ENCODE results near the gene MUC5B. TPM values are rescaled to one million over a fixed set of nuclear protein-coding genes. Genes with fewer than 3 reads are reported as not detected.

Gene MUC5B
- total RNA-seq, 1 experiment from 2014 or later: not detected

GRCh38 chr11:1197886-1198560 is 24.8 kb upstream of the MUC5B start:
- no peaks in the 10 kb centered on the region for H3K9me3 Mint-ChIP-seq (ENCODE audit: unreplicated experiment)
- intact Hi-C loops (cut with micrococcal nuclease): no loop called here
- ChIA-PET CTCF (interaction anchor here (0.6 kb wide), 2 partner anchors 65 to 247 kb away, joined by 3 to 5 read pairs; no protein-coding TSS in a partner anchor), POLR2A (no interaction called here)
- BruUV-seq (replicated peaks): no TSS peak
- no peak overlapping the region for H3K27ac Mint-ChIP-seq (ENCODE audit: low read depth, unreplicated experiment)
- TF ChIP-seq CTCF (IDR thresholded peaks at IDR 0.05; ENCODE audit: unreplicated experiment): no peak
- peak overlapping the region; percentile 30 for H3K4me3 Mint-ChIP-seq (ENCODE audit: unreplicated experiment)
- no peaks in the 10 kb centered on the region for H3K36me3 Mint-ChIP-seq (ENCODE audit: insufficient read depth, unreplicated experiment)
- H3K27me3 Mint-ChIP-seq (ENCODE audit: insufficient read depth, unreplicated experiment): no peaks in the 10 kb centered on the region
- DNase-seq (ENCODE audit: unreplicated experiment): no peak
- H3K4me1 Mint-ChIP-seq (ENCODE audit: insufficient read depth, unreplicated experiment): no peaks in the 10 kb centered on the region

- no TSS peak for BruUV-seq (replicated peaks)
- Mint-ChIP-seq H3K36me3 (ENCODE audit: insufficient read depth, unreplicated experiment) (no peaks in the 10 kb centered on the region), H3K4me3 (ENCODE audit: unreplicated experiment) (peak overlapping the region; percentile 30), H3K9me3 (ENCODE audit: unreplicated experiment) (no peaks in the 10 kb centered on the region), H3K4me1 (ENCODE audit: insufficient read depth, unreplicated experiment) (no peaks in the 10 kb centered on the region), H3K27me3 (ENCODE audit: insufficient read depth, unreplicated experiment) (no peaks in the 10 kb centered on the region), H3K27ac (ENCODE audit: low read depth, unreplicated experiment) (no peak overlapping the region)
- no peak for DNase-seq (ENCODE audit: unreplicated experiment)
- CTCF ChIA-PET: interaction anchor here (0.6 to 1.1 kb wide), 2 partner anchors 64 to 317 kb away, joined by 3 to 4 read pairs; no protein-coding TSS in a partner anchor
- POLR2A ChIA-PET: no interaction called here
- TF ChIP-seq CTCF (IDR thresholded peaks at IDR 0.05; ENCODE audit: unreplicated experiment): no peak
- intact Hi-C loops (cut with micrococcal nuclease): no loop called here
Measured at GRCh38 chr11:1198561-1199240, 24.2 kb upstream of the MUC5B start.

- POLR2A ChIA-PET: interaction anchor here (1.2 kb wide), 1 partner anchor 110 kb away, joined by 5 read pairs; the partner anchor contains the start of gene TOLLIP
- Mint-ChIP-seq H3K27me3 (ENCODE audit: insufficient read depth, unreplicated experiment) (no peaks in the 10 kb centered on the region), H3K4me3 (ENCODE audit: unreplicated experiment) (no peak overlapping the region), H3K4me1 (ENCODE audit: insufficient read depth, unreplicated experiment) (no peaks in the 10 kb centered on the region), H3K27ac (ENCODE audit: low read depth, unreplicated experiment) (no peak overlapping the region), H3K9me3 (ENCODE audit: unreplicated experiment) (no peaks in the 10 kb centered on the region), H3K36me3 (ENCODE audit: insufficient read depth, unreplicated experiment) (no peaks in the 10 kb centered on the region)
- CTCF ChIA-PET: interaction anchor here (1.1 kb wide), 1 partner anchor 317 kb away, joined by 4 read pairs; no protein-coding TSS in a partner anchor
- DNase-seq (ENCODE audit: unreplicated experiment): no peak
- no peak for TF ChIP-seq CTCF (IDR thresholded peaks at IDR 0.05; ENCODE audit: unreplicated experiment)
- intact Hi-C loops (cut with micrococcal nuclease): no loop called here
- BruUV-seq (replicated peaks): no TSS peak
Measured at GRCh38 chr11:1199241-1199750, 23.6 kb upstream of the MUC5B start.

All from MCF 10A (cell line).